Endothelial cell of umbilical vein (primary cell): ENCODE measurements around the gene TAPBPL.

Source experiments
- CTCF ChIP-seq, 2 donors: IDR thresholded peaks; 1 replicate in 1 of 2; 2 replicates in 1 of 2; pipeline ENCODE4 v1.5.1; 2011; ENCODE audit warnings: low read length in 2 of 2, mild to moderate bottlenecking in 2 of 2, moderate library complexity in 2 of 2, control low read depth in 1 of 2, inconsistent platforms in 1 of 2, low read depth in 1 of 2; ENCODE audit not compliant: insufficient read depth in 1 of 2; ENCODE audit errors: extremely low read depth in 1 of 2
- POLR2A ChIP-seq: IDR thresholded peaks from 2 replicates; pipeline ENCODE4 v1.6.1; 2012; ENCODE audit warnings: low read depth, mild to moderate bottlenecking, control low read depth, low read length

GRCh38 chr12:6465467-6466183 lies 13.8 kb downstream of the TAPBPL start:
- peak; percentile 76 to 88 for TF ChIP-seq CTCF (IDR thresholded peaks at IDR 0.05; ENCODE audit: extremely low read depth in 1 of 2, insufficient read depth in 1 of 2, low read depth in 1 of 2, low read length in 2 of 2)
- TF ChIP-seq POLR2A: no peak
